ENCODE data around the gene AOAH. TPM values are rescaled to one million over a fixed set of nuclear protein-coding genes. Genes with fewer than 3 reads are reported as not detected.

AOAH gene
- total and polyA plus RNA-seq, 4 donors = 1.9 to 34.9 (median 11.7) TPM

- intact Hi-C loops (cut with DNase I) = no loop called here
- H3K9me3 ChIP-seq (ENCODE audit: control insufficient read depth, low read length) = no peaks in the 10 kb centered on the region
- H3K27ac ChIP-seq (ENCODE audit: low read depth in 1 of 2, low read length in 2 of 2) = no peak overlapping the region
- 79 to 93% methylated on average over 7 of the region's 7 CpGs for WGBS, 2 donors
- no peaks in the 10 kb centered on the region for H3K4me1 ChIP-seq (ENCODE audit: control insufficient read depth in 1 of 2, insufficient read depth in 2 of 2, low read length in 2 of 2)
- H3K36me3 ChIP-seq (ENCODE audit: control insufficient read depth in 1 of 2, insufficient read depth in 2 of 2, low read length in 1 of 2) = no peaks in the 10 kb centered on the region
- H3K27me3 ChIP-seq (ENCODE audit: control insufficient read depth in 1 of 2, insufficient read depth in 2 of 2, low read length in 1 of 2) = no peaks in the 10 kb centered on the region
- ATAC-seq (ENCODE audit: low FRiP score) (no peak), DNase-seq (no peak)
- no peak overlapping the region for H3K4me3 ChIP-seq (ENCODE audit: low read length in 2 of 2)
Measured at GRCh38 chr7:36602934-36603887, 121.1 kb downstream of the AOAH start.

GRCh38 chr7:36602511-36602910 lies 121.8 kb downstream of the AOAH start:
- Histone ChIP-seq H3K4me1 (ENCODE audit: control insufficient read depth in 1 of 2, insufficient read depth in 2 of 2, low read length in 2 of 2) (no peaks in the 10 kb centered on the region), H3K36me3 (ENCODE audit: control insufficient read depth in 1 of 2, insufficient read depth in 2 of 2, low read length in 1 of 2) (no peaks in the 10 kb centered on the region), H3K27ac (ENCODE audit: low read depth in 1 of 2, low read length in 2 of 2) (no peak overlapping the region), H3K9me3 (ENCODE audit: control insufficient read depth, low read length) (no peaks in the 10 kb centered on the region), H3K4me3 (ENCODE audit: low read length in 2 of 2) (no peak overlapping the region), H3K27me3 (ENCODE audit: control insufficient read depth in 1 of 2, insufficient read depth in 2 of 2, low read length in 1 of 2) (no peaks in the 10 kb centered on the region)
- WGBS, 2 donors = 61 to 96% methylated on average over 3 of the region's 3 CpGs
- no peak for DNase-seq
- intact Hi-C loops (cut with DNase I) = no loop called here
- ATAC-seq (ENCODE audit: low FRiP score) = no peak

- DNase-seq = no peak
Measured at GRCh38 chr7:36601601-36602000, 122.7 kb downstream of the AOAH start.

GRCh38 chr7:36600869-36601530 lies 123.3 kb downstream of the AOAH start:
- Histone ChIP-seq H3K4me1 (ENCODE audit: control insufficient read depth in 1 of 2, insufficient read depth in 2 of 2, low read length in 2 of 2) (no peaks in the 10 kb centered on the region), H3K36me3 (ENCODE audit: control insufficient read depth in 1 of 2, insufficient read depth in 2 of 2, low read length in 1 of 2) (no peaks in the 10 kb centered on the region), H3K4me3 (ENCODE audit: low read length in 2 of 2) (no peak overlapping the region), H3K27ac (ENCODE audit: low read depth in 1 of 2, low read length in 2 of 2) (no peak overlapping the region), H3K9me3 (ENCODE audit: control insufficient read depth, low read length) (no peaks in the 10 kb centered on the region), H3K27me3 (ENCODE audit: control insufficient read depth in 1 of 2, insufficient read depth in 2 of 2, low read length in 1 of 2) (no peaks in the 10 kb centered on the region)
- 71 to 73% methylated on average over 5 of the region's 5 CpGs for WGBS, 2 donors
- no peak for ATAC-seq (ENCODE audit: low FRiP score)
- intact Hi-C loops (cut with DNase I) = no loop called here
- DNase-seq = no peak

More at GRCh38 chr7:36601601-36602000, 122.7 kb downstream of the AOAH start:
- ATAC-seq (ENCODE audit: low FRiP score) = no peak
- H3K27ac ChIP-seq (ENCODE audit: low read depth in 1 of 2, low read length in 2 of 2) = no peak overlapping the region
- no peaks in the 10 kb centered on the region for H3K9me3 ChIP-seq (ENCODE audit: control insufficient read depth, low read length)
- intact Hi-C loops (cut with DNase I) = no loop called here
- H3K27me3 ChIP-seq (ENCODE audit: control insufficient read depth in 1 of 2, insufficient read depth in 2 of 2, low read length in 1 of 2) = no peaks in the 10 kb centered on the region
- H3K4me1 ChIP-seq (ENCODE audit: control insufficient read depth in 1 of 2, insufficient read depth in 2 of 2, low read length in 2 of 2) = no peaks in the 10 kb centered on the region
- WGBS, 2 donors = 40 to 72% methylated on average over 3 of the region's 3 CpGs
- H3K4me3 ChIP-seq (ENCODE audit: low read length in 2 of 2) = no peak overlapping the region
- H3K36me3 ChIP-seq (ENCODE audit: control insufficient read depth in 1 of 2, insufficient read depth in 2 of 2, low read length in 1 of 2) = no peaks in the 10 kb centered on the region

GRCh38 chr7:36600314-36600682 lies 124.0 kb downstream of the AOAH start:
- Histone ChIP-seq H3K4me3 (ENCODE audit: low read length in 2 of 2) (no peak overlapping the region), H3K27ac (ENCODE audit: low read depth in 1 of 2, low read length in 2 of 2) (no peak overlapping the region), H3K4me1 (ENCODE audit: control insufficient read depth in 1 of 2, insufficient read depth in 2 of 2, low read length in 2 of 2) (no peaks in the 10 kb centered on the region), H3K9me3 (ENCODE audit: control insufficient read depth, low read length) (no peaks in the 10 kb centered on the region), H3K36me3 (ENCODE audit: control insufficient read depth in 1 of 2, insufficient read depth in 2 of 2, low read length in 1 of 2) (no peaks in the 10 kb centered on the region), H3K27me3 (ENCODE audit: control insufficient read depth in 1 of 2, insufficient read depth in 2 of 2, low read length in 1 of 2) (no peaks in the 10 kb centered on the region)
- 83 to 88% methylated on average over 6 of the region's 6 CpGs for WGBS, 2 donors
- no peak for ATAC-seq (ENCODE audit: low FRiP score)
- intact Hi-C loops (cut with DNase I) = no loop called here
- no peak for DNase-seq

GRCh38 chr7:36599645-36600313 lies 124.5 kb downstream of the AOAH start:
- WGBS, 2 donors = 89 to 91% methylated on average over 10 of the region's 10 CpGs
- intact Hi-C loops (cut with DNase I) = no loop called here
- no peaks in the 10 kb centered on the region for H3K27me3 ChIP-seq (ENCODE audit: control insufficient read depth in 1 of 2, insufficient read depth in 2 of 2, low read length in 1 of 2)
- no peaks in the 10 kb centered on the region for H3K36me3 ChIP-seq (ENCODE audit: control insufficient read depth in 1 of 2, insufficient read depth in 2 of 2, low read length in 1 of 2)
- no peak for ATAC-seq (ENCODE audit: low FRiP score)
- no peak overlapping the region for H3K4me3 ChIP-seq (ENCODE audit: low read length in 2 of 2)
- H3K9me3 ChIP-seq (ENCODE audit: control insufficient read depth, low read length) = no peaks in the 10 kb centered on the region
- H3K4me1 ChIP-seq (ENCODE audit: control insufficient read depth in 1 of 2, insufficient read depth in 2 of 2, low read length in 2 of 2) = no peaks in the 10 kb centered on the region
- no peak for DNase-seq
- no peak overlapping the region for H3K27ac ChIP-seq (ENCODE audit: low read depth in 1 of 2, low read length in 2 of 2)

GRCh38 chr7:36598054-36598674 lies 126.1 kb downstream of the AOAH start:
- Histone ChIP-seq H3K9me3 (ENCODE audit: control insufficient read depth, low read length) (no peaks in the 10 kb centered on the region), H3K4me3 (ENCODE audit: low read length in 2 of 2) (no peak overlapping the region), H3K27ac (ENCODE audit: low read depth in 1 of 2, low read length in 2 of 2) (no peak overlapping the region), H3K36me3 (ENCODE audit: control insufficient read depth in 1 of 2, insufficient read depth in 2 of 2, low read length in 1 of 2) (no peaks in the 10 kb centered on the region), H3K4me1 (ENCODE audit: control insufficient read depth in 1 of 2, insufficient read depth in 2 of 2, low read length in 2 of 2) (no peaks in the 10 kb centered on the region), H3K27me3 (ENCODE audit: control insufficient read depth in 1 of 2, insufficient read depth in 2 of 2, low read length in 1 of 2) (no peaks in the 10 kb centered on the region)
- WGBS, 2 donors = 73 to 77% methylated on average over 3 of the region's 3 CpGs
- intact Hi-C loops (cut with DNase I) = no loop called here
- ATAC-seq (ENCODE audit: low FRiP score) (no peak), DNase-seq (no peak)

- Histone ChIP-seq H3K36me3 (ENCODE audit: control insufficient read depth in 1 of 2, insufficient read depth in 2 of 2, low read length in 1 of 2) (no peaks in the 10 kb centered on the region), H3K4me3 (ENCODE audit: low read length in 2 of 2) (no peak overlapping the region), H3K27me3 (ENCODE audit: control insufficient read depth in 1 of 2, insufficient read depth in 2 of 2, low read length in 1 of 2) (no peaks in the 10 kb centered on the region), H3K4me1 (ENCODE audit: control insufficient read depth in 1 of 2, insufficient read depth in 2 of 2, low read length in 2 of 2) (no peaks in the 10 kb centered on the region), H3K9me3 (ENCODE audit: control insufficient read depth, low read length) (no peaks in the 10 kb centered on the region), H3K27ac (ENCODE audit: low read depth in 1 of 2, low read length in 2 of 2) (no peak overlapping the region)
- WGBS, 2 donors = 64 to 67% methylated on average over 7 of the region's 7 CpGs
- ATAC-seq (ENCODE audit: low FRiP score) (no peak), DNase-seq (no peak)
- intact Hi-C loops (cut with DNase I) = no loop called here
Measured at GRCh38 chr7:36597090-36597773, 127.1 kb downstream of the AOAH start.
